Vagina (tissue), 2 donors: ENCODE results near the gene TNN.

Experiments
- POLR2A ChIP-seq, 2 donors: fragments of 450-650 bp; IDR thresholded peaks; one replicate each; pipeline ENCODE4 v1.6.1; 2017; ENCODE audit warnings: antibody characterized with exemption in 2 of 2, mild to moderate bottlenecking in 2 of 2, moderate library complexity in 2 of 2
- POLR2AphosphoS5 ChIP-seq, 2 donors: sonication (generic); formaldehyde crosslinking; IDR thresholded peaks; one replicate each; pipeline ENCODE4 v1.9.0; 2017; ENCODE audit warnings: antibody characterized with exemption in 2 of 2, mild to moderate bottlenecking in 2 of 2, low read depth in 1 of 2; ENCODE audit not compliant: insufficient read depth in 1 of 2
- TF ChIP-seq, protein P1 (sequence below), 3 experiments: fragments of 450-650 bp in 2 of 3; fragments of 200-600 bp in 1 of 3; sonication (generic) in 1 of 3; IDR thresholded peaks; one replicate each; pipeline ENCODE4 v1.5.1; 2017 to 2019; ENCODE audit warnings: antibody characterized with exemption in 3 of 3, mild to moderate bottlenecking in 2 of 3, moderate library complexity in 2 of 3

DNA sequence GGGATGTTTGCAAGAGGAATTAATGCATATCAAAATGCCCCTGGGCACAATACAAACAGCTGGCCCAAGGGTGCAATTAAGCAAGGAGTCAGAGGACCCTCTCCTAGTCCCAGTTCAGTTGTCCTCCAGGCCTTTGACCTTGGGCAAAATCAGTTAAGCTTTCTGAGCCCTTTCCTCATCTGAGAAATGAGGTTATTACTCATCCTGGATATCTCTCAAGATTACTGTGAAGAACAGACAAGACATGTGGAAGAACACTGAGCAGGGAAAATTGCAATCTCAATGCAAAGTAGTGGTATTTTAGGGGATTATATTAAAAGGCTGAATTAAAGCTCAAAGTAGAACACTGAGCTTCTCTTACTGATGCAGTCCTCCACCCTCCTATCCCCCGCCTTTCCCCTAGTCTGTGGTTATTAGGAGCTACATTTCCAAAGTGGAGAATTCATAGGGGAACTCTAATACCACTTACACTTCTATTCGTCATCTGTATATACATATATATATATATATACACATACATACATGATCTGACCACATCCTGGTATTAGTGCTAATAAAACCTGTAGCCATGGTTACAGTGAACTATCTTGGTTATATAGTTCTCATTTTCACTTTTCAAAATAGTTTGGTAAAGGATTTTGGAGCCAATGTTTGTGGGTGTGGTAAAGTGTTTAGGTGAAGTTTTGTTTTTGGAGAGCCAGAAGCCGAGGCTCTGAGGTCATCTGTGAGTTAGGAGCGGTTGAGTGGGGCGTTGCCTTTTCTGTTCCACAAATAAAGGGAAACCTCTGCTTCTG is 106.9 kb downstream of the TNN start:
- TF ChIP-seq, protein P1, sequence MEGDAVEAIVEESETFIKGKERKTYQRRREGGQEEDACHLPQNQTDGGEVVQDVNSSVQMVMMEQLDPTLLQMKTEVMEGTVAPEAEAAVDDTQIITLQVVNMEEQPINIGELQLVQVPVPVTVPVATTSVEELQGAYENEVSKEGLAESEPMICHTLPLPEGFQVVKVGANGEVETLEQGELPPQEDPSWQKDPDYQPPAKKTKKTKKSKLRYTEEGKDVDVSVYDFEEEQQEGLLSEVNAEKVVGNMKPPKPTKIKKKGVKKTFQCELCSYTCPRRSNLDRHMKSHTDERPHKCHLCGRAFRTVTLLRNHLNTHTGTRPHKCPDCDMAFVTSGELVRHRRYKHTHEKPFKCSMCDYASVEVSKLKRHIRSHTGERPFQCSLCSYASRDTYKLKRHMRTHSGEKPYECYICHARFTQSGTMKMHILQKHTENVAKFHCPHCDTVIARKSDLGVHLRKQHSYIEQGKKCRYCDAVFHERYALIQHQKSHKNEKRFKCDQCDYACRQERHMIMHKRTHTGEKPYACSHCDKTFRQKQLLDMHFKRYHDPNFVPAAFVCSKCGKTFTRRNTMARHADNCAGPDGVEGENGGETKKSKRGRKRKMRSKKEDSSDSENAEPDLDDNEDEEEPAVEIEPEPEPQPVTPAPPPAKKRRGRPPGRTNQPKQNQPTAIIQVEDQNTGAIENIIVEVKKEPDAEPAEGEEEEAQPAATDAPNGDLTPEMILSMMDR (IDR thresholded peaks at IDR 0.05), result no peak
- TF ChIP-seq POLR2AphosphoS5 (IDR thresholded peaks at IDR 0.05; ENCODE audit: insufficient read depth in 1 of 2, low read depth in 1 of 2) (no peak), POLR2A (IDR thresholded peaks at IDR 0.05) (no peak)
